Neutrophil (primary cell): ENCODE data around the gene HOXD12.

Source experiments
- H3K27ac ChIP-seq: fragments of 200-600 bp; sonication (generic); 2 replicates; pipeline ENCODE4 v1.5.1; 2016; ENCODE audit warnings: mild to moderate bottlenecking, moderate library complexity
- H3K27me3 ChIP-seq: fragments of 200-600 bp; sonication (generic); 2 replicates; pipeline ENCODE4 v1.6.0; 2016; ENCODE audit warnings: mild to moderate bottlenecking
- H3K36me3 ChIP-seq: fragments of 200-600 bp; sonication (generic); 2 replicates; pipeline ENCODE4 v1.5.1; 2017
- H3K4me1 ChIP-seq, 2 experiments: fragments of 200-600 bp in 1 of 2; sonication (generic) in 1 of 2; 1 replicate in 1 of 2; 2 replicates in 1 of 2; pipeline versions ENCODE4 v1.5.1 to v1.6.1; 2013 to 2016; ENCODE audit warnings: low read depth in 1 of 2, low read length in 1 of 2, mild to moderate bottlenecking in 1 of 2, moderate library complexity in 1 of 2; ENCODE audit not compliant: control insufficient read depth in 1 of 2, insufficient read depth in 1 of 2
- H3K4me3 ChIP-seq, 2 experiments: fragments of 200-600 bp in 1 of 2; sonication (generic) in 1 of 2; 1 replicate in 1 of 2; 2 replicates in 1 of 2; pipeline ENCODE4 v1.5.1; 2013 to 2016; ENCODE audit warnings: low read depth in 1 of 2, low read length in 1 of 2, mild to moderate bottlenecking in 1 of 2, moderate library complexity in 1 of 2
- H3K9me3 ChIP-seq: fragments of 200-600 bp; sonication (generic); 2 replicates; pipeline ENCODE4 v1.5.1; 2016
- TF ChIP-seq, protein P1 (sequence below): fragments of 200-600 bp; sonication (generic); IDR thresholded peaks from 2 replicates; pipeline ENCODE4 v1.5.1; 2016; ENCODE audit warnings: antibody characterized with exemption

Gene HOXD12

DNA sequence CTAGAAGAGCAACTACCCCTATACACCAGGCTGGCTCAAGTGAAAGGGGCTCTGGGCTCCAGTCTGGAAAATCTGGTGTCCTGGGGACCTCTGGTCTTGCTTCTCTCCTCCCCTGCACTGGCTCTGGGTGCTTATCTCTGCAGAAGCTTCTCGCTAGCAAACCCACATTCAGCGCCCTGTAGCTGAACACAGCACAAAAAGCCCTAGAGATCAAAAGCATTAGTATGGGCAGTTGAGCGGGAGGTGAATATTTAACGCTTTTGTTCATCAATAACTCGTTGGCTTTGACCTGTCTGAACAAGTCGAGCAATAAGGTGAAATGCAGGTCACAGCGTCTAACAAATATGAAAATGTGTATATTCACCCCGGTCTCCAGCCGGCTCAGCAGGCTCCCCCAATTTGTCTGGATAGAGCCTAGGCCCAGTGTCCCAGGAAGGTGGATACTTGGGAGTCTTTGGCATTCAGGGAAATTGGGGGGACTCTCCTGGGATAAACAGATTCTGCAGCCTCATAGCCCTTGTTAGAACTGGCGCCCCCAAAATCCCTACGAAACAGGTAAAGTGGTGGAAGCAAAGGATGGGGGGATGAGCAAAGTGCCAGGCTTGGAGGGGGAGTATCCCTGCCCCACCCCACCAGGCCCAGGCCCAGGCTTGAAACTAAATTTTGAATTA, 49.3 kb downstream of the HOXD12 start:
- H3K27ac ChIP-seq, result no peak overlapping the region
- TF ChIP-seq, protein P1, sequence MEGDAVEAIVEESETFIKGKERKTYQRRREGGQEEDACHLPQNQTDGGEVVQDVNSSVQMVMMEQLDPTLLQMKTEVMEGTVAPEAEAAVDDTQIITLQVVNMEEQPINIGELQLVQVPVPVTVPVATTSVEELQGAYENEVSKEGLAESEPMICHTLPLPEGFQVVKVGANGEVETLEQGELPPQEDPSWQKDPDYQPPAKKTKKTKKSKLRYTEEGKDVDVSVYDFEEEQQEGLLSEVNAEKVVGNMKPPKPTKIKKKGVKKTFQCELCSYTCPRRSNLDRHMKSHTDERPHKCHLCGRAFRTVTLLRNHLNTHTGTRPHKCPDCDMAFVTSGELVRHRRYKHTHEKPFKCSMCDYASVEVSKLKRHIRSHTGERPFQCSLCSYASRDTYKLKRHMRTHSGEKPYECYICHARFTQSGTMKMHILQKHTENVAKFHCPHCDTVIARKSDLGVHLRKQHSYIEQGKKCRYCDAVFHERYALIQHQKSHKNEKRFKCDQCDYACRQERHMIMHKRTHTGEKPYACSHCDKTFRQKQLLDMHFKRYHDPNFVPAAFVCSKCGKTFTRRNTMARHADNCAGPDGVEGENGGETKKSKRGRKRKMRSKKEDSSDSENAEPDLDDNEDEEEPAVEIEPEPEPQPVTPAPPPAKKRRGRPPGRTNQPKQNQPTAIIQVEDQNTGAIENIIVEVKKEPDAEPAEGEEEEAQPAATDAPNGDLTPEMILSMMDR, result no peak
- peaks cover 100% of the 10 kb centered on the region for H3K27me3 ChIP-seq
- no peaks in the 10 kb centered on the region for H3K9me3 ChIP-seq
- no peak overlapping the region for H3K4me3 ChIP-seq
- no peaks in the 10 kb centered on the region for H3K4me1 ChIP-seq
- no peaks in the 10 kb centered on the region for H3K36me3 ChIP-seq

DNA sequence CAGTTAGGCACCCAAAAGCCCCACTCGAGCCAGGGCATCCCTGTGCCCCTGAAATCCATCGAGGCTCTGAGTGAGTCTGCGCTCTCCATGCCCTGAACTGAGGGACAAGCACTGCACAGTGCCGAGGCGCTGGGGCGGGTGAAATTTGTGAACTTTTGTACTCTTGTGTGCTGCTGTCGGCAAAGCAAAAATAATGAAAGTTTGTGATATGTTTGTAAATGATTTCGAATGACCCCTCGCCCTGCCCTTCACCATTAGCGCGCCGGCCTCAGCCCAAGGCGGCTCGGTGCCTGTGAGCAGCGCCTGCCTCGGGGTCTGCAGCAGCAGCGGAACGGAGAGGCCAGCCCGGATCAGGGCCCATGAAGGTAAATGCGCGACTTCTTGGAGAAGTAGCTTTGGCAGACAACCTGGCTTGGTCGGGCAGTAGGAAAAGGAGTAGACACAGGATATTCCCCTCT, 49.9 kb downstream of the HOXD12 start:
- no peaks in the 10 kb centered on the region for H3K9me3 ChIP-seq
- H3K27ac ChIP-seq, result no peak overlapping the region
- H3K4me3 ChIP-seq, result no peak overlapping the region
- H3K27me3 ChIP-seq, result peaks cover 100% of the 10 kb centered on the region
- TF ChIP-seq, protein P1, result no peak
- H3K36me3 ChIP-seq, result no peaks in the 10 kb centered on the region
- no peaks in the 10 kb centered on the region for H3K4me1 ChIP-seq

DNA sequence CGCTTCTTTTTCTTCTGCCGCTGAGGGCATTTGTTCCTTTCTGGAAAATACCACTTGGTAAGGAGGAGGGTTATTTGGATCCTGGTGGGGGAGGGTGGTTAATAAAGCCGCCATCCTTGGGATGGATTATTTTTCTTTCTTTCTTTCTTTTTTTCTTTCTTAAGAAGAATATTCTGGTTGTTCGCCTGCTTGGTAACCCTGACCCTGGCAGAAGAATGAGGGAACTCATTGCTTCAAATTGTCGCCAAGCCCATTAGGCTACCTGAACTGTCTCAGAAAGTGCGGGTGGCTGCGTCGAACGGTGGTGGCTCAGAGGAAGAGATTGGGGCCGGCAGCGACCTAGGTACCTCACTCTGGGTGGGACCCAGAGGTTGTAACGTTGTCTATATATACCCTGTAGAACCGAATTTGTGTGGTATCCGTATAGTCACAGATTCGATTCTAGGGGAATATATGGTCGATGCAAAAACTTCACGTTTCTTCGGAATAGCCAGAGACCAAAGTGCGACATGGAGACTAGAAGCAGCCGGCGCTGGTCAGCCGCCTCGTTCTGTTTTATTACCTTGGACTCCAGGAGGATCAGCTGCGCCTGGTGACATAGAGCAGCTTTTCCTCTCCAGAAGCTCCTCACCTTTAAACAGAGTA, 50.5 kb downstream of the HOXD12 start:
- Histone ChIP-seq H3K36me3 (no peaks in the 10 kb centered on the region), H3K4me3 (no peak overlapping the region), H3K9me3 (no peaks in the 10 kb centered on the region), H3K4me1 (no peaks in the 10 kb centered on the region), H3K27ac (no peak overlapping the region), H3K27me3 (peaks cover 100% of the 10 kb centered on the region)
- TF ChIP-seq, protein P1, result no peak

DNA sequence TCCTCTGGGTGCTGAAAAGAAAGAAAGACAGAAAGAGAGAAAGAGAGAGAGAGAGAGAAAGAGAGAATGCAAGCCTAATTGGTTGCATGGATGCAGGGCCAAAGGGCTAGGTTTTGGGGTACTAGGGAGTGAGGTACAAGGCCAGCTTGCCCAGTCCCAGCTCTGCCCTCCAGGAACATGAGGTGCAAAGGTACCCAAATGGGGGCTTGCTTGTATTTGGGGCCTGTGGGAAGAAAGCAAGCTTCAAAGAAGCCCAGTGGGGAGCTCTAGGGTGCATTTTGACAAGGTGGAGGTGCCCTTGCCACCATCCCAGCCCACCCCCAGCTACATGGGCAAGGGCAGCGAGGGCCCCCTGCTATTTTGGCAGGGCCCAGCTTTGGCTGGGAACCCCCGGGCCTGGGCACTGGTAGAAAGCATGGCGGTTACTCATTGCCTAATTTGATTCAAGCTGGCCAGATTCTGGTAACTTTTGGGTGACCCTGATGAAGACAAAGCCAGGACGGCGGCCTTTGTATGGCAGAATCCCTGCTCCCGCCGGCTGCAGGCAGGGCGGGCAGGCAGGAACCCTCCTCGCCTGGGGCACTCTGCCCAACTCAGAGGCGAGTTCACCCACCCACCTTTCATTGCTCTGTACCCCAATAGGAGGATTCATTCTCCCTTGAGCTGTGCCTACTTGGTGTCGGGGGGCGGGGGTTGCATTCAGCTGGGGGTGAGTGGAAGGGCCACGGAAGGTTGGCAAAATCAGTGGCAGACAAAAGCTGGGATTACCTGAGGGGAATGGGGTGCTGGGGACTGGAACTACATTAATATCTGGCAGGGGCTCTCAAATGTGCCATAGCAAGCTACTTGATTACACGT, 51.2 kb downstream of the HOXD12 start:
- peaks cover 100% of the 10 kb centered on the region for H3K27me3 ChIP-seq
- TF ChIP-seq, protein P1, result no peak
- no peaks in the 10 kb centered on the region for H3K9me3 ChIP-seq
- no peak overlapping the region for H3K4me3 ChIP-seq
- no peak overlapping the region for H3K27ac ChIP-seq
- no peaks in the 10 kb centered on the region for H3K36me3 ChIP-seq
- H3K4me1 ChIP-seq, result no peaks in the 10 kb centered on the region

DNA sequence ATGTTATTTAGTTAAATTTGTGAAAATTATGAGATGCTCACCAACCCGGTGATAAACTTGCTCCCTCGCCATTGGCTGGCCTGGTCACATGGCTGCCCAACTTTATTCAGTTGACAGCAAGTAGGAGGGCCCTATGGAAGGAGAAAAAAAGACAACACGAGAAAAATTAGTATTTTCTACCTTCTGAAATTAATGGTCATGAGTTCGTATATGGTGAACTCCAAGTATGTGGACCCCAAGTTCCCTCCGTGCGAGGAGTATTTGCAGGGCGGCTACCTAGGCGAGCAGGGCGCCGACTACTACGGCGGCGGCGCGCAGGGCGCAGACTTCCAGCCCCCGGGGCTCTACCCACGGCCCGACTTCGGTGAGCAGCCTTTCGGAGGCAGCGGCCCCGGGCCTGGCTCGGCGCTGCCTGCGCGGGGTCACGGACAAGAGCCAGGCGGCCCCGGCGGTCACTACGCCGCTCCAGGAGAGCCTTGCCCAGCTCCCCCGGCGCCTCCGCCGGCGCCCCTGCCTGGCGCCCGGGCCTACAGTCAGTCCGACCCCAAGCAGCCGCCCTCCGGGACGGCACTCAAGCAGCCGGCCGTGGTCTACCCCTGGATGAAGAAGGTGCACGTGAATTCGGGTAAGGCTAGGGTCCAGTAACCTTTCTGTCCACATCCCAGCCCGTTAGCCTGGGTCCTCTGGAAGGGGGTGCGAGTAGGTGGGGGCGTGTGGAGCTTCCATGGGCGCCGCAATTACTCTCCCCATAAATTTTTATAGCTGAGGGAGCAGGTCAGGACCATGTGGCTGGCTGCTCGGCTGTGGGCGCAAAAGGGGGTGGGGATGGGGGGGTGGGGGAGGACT, 52.1 kb downstream of the HOXD12 start, which contains the start of gene HOXD4:
Gene HOXD4 (plus strand): TSS at position 109 of the 846 bp plus-strand sequence. CDS start 84 bp downstream, at position 193.
- no peaks in the 10 kb centered on the region for H3K9me3 ChIP-seq
- no peaks in the 10 kb centered on the region for H3K4me1 ChIP-seq
- TF ChIP-seq, protein P1, result no peak
- peaks cover 100% of the 10 kb centered on the region for H3K27me3 ChIP-seq
- no peak within 1 kb of the TSS for H3K27ac ChIP-seq
- H3K4me3 ChIP-seq, result no peak within 1 kb of the TSS
- no peaks in the 10 kb centered on the region for H3K36me3 ChIP-seq
